Stomach (tissue), 4 donors: ENCODE data around the gene GRB10.

Experiments used
- POLR2AphosphoS5 ChIP-seq, 3 donors: sonication (generic); formaldehyde crosslinking; IDR thresholded peaks; one replicate each; pipeline ENCODE4 v1.6.1; 2016; ENCODE audit warnings: antibody characterized with exemption in 3 of 3
- TF ChIP-seq, protein P1 (sequence below), 7 experiments: fragments of 450-650 bp in 4 of 7; fragments of 200-600 bp in 3 of 7; sonication (generic) in 3 of 7; IDR thresholded peaks; one replicate each; pipeline ENCODE4 v1.5.1; 2016 to 2019; ENCODE audit warnings: antibody characterized with exemption in 7 of 7, control low read depth in 2 of 7, mild to moderate bottlenecking in 1 of 7

DNA sequence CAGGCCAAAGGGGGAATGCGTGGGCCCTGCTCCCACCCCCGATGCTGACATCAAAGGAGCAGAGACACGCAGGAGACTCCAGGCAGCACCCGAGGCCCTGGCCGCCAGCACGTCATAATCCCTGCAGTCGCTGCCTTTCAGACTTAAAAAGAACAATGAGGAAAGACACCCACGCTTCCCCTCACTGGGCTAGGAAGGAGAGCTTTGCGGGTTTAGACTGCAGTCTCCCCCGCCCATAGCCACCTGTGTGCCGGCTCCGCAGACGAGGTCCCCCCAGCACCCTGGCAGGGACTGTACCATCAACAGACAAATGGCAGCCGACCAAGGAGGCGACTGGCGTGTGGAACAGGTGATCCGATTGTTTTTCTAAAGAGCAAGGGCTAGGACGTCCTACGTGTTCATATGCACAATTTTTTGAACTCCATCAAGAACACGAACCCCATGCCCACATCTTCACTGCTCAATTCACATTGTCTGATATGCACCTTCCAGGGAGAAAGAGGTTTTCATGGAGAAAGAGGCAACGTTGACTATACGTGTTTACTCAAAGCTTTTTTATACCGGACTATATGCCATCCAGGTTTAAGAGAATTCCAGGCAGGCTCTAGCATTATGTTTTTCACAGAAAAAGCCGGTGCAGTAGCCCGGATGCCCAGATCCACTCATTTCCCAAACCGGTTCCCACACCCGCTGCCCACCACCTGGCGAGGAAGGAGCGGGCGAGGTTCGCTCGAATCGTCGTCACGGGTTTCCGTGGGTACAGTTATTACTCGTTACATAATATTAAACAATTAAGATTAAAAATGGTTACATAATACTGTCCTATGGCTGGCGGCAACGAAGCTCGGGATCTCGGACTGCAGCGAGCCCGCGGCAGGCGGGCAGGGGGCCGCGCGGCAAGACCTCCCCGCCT lies 1.1 kb downstream of the GRB10 start:
- TF ChIP-seq, protein P1, sequence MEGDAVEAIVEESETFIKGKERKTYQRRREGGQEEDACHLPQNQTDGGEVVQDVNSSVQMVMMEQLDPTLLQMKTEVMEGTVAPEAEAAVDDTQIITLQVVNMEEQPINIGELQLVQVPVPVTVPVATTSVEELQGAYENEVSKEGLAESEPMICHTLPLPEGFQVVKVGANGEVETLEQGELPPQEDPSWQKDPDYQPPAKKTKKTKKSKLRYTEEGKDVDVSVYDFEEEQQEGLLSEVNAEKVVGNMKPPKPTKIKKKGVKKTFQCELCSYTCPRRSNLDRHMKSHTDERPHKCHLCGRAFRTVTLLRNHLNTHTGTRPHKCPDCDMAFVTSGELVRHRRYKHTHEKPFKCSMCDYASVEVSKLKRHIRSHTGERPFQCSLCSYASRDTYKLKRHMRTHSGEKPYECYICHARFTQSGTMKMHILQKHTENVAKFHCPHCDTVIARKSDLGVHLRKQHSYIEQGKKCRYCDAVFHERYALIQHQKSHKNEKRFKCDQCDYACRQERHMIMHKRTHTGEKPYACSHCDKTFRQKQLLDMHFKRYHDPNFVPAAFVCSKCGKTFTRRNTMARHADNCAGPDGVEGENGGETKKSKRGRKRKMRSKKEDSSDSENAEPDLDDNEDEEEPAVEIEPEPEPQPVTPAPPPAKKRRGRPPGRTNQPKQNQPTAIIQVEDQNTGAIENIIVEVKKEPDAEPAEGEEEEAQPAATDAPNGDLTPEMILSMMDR (IDR thresholded peaks at IDR 0.05) = no peak
- no peak for TF ChIP-seq POLR2AphosphoS5 (IDR thresholded peaks at IDR 0.05)
